ENCODE data around the gene MAP4. TPM values are rescaled to one million over a fixed set of nuclear protein-coding genes. Genes with fewer than 3 reads are reported as not detected.

Gene MAP4
- polyA plus RNA-seq, 2 of the 4 experiments (the other 2 are of a cell fraction), result 77.7 to 98.5 TPM

DNA sequence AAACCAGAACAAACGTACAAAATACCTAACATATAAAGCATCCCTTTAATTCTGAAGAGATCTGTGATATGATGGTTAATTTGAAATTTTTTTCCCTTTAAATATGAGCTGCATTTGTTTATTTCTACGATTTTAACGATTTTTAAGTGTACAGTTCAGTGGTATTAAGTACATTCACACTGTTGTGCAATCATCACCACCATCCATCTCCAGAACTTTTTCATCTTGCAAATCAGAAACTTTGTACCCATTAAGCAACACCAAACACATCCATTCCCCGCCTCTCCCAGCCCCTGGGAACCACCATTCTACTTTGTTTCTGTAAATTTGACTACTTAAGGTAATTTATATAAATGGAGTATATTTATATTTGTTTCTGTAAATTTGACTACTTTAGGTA is 51.5 kb downstream of the MAP4 start:
- H3K4me3 ChIP-seq, result no peak overlapping the region
- WGBS (ENCODE audit: missing lambda C conversion rate), result 76% methylated on average over 4 of the region's 4 CpGs
- TF ChIP-seq RNF2 (IDR thresholded peaks at IDR 0.05; ENCODE audit: borderline replicate concordance, low read depth) (no peak), MYC (IDR thresholded peaks at IDR 0.05; ENCODE audit: borderline replicate concordance, low read length) (no peak), TP53 (CRISPR knock-in tag; IDR thresholded peaks at IDR 0.05) (no peak), CEBPB (IDR thresholded peaks at IDR 0.05) (peak; percentile 10 to 42; a peak in 2 of 4 replicates), MAFK (IDR thresholded peaks at IDR 0.05; ENCODE audit: partially characterized antibody) (no peak)
- TF ChIP-seq, protein P1, sequence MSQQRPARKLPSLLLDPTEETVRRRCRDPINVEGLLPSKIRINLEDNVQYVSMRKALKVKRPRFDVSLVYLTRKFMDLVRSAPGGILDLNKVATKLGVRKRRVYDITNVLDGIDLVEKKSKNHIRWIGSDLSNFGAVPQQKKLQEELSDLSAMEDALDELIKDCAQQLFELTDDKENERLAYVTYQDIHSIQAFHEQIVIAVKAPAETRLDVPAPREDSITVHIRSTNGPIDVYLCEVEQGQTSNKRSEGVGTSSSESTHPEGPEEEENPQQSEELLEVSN (IDR thresholded peaks at IDR 0.05; ENCODE audit: borderline replicate concordance, low read depth), result no peak
- ChIA-PET POLR2A (no interaction called here), CTCF (no interaction called here)
- peaks cover 36% of the 10 kb centered on the region for H3K4me1 ChIP-seq
- DNase-seq (ENCODE audit: low read depth in 1 of 2, low spot score in 1 of 2) (no peak), FAIRE-seq (no peak), ATAC-seq (no peak)
- H3K4me2 ChIP-seq, result no peak overlapping the region
- no peak overlapping the region; a peak in 1 of 6 replicates for H3K27ac ChIP-seq
- H3K9me3 ChIP-seq, result no peaks in the 10 kb centered on the region

DNA sequence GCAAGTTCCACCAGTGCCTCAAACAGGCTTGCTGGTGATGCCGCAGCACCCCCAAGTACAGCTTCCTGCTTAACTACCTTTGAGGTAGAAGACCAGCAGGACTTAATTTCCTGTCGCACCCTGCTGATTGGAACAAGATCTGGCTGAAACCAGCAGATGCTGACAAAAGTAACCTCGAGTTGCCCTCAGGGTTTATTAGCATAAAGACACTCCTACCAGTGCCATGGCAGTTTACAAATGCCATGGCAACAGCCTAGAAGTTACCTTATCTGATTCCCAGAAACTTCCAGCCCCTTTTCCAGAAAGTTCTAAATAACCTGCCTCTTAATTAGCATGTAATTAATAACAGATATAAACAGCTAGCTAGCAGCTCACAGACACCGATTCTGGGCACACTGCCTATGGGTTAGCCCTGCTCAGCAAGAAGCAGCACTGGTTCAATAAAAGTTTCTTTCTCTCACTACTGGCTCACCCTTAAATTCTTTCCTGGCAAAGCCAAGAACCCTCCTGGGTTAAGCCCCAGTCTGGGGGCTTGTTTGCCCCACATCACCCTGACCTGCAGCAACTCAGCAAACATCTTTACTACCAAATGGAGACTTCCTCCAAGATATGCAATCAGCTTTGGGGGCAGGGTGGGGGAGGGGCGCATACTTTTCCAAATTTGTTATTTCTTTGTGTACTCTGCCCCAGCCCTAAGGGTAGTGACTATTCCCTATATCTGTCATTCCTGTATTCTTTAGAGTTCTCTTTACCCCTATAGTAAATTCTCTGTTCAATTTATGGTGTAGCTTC is 54.2 kb downstream of the MAP4 start:
- ATAC-seq (no peak; a peak in 1 of 6 replicates), FAIRE-seq (no peak), DNase-seq (ENCODE audit: low read depth in 1 of 2, low spot score in 1 of 2) (no peak)
- TF ChIP-seq, protein P2, sequence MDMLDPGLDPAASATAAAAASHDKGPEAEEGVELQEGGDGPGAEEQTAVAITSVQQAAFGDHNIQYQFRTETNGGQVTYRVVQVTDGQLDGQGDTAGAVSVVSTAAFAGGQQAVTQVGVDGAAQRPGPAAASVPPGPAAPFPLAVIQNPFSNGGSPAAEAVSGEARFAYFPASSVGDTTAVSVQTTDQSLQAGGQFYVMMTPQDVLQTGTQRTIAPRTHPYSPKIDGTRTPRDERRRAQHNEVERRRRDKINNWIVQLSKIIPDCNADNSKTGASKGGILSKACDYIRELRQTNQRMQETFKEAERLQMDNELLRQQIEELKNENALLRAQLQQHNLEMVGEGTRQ (IDR thresholded peaks at IDR 0.05), result no peak
- TF ChIP-seq NPAS2 (CRISPR knock-in tag; IDR thresholded peaks at IDR 0.05; ENCODE audit: borderline replicate concordance) (no peak), CBX8 (IDR thresholded peaks at IDR 0.05) (no peak)
- POLR2A ChIA-PET, result no interaction called here
- Histone ChIP-seq H3K27ac (no peak overlapping the region), H3K4me1 (peaks cover 36% of the 10 kb centered on the region), H3K4me3 (no peak overlapping the region), H3K9me3 (no peaks in the 10 kb centered on the region), H3K4me2 (peak overlapping the region; percentile 34; the same call in 1 of the 3 replicates)
- WGBS (ENCODE audit: missing lambda C conversion rate), result 63% methylated on average over 5 of the region's 5 CpGs
- CTCF ChIA-PET, result interaction anchor here (2.0 kb wide), 1 partner anchor 28 kb away, joined by 8 read pairs; no protein-coding TSS in a partner anchor

DNA sequence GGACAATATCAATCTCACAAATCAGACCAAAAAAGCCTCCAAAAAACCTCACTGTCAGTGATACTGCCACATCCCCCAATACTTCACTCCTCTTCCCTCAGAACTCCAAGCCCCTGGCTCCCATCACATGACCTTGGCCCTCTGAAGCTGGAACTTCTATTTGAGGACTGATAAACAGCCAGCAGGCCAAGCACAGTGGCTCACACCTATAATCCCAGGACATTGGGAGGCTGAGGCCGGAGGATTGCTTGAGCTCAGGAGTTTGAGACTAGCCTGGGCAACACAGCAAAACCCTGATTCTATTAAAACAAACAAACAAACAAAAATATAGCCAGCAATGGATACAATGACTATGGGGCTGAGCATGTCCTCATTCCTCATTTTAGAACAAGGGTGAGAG is 55.2 kb downstream of the MAP4 start:
- Histone ChIP-seq H3K4me3 (no peak overlapping the region), H3K27ac (no peak overlapping the region), H3K4me1 (peaks cover 36% of the 10 kb centered on the region), H3K4me2 (no peak overlapping the region), H3K9me3 (no peaks in the 10 kb centered on the region)
- FAIRE-seq, result no peak
- ChIA-PET POLR2A (no interaction called here), CTCF (interaction anchor here (2.0 kb wide), 1 partner anchor 29 kb away, joined by 8 read pairs; no protein-coding TSS in a partner anchor)
- WGBS (ENCODE audit: missing lambda C conversion rate), result 100% methylated on average over 1 of the region's 1 CpG
- TF ChIP-seq BHLHE40 (IDR thresholded peaks at IDR 0.05; ENCODE audit: low read depth, low read length) (no peak), HOXA7 (CRISPR knock-in tag; IDR thresholded peaks at IDR 0.05) (no peak), HEYL (CRISPR knock-in tag; IDR thresholded peaks at IDR 0.05) (no peak)
- TF ChIP-seq, protein P3, sequence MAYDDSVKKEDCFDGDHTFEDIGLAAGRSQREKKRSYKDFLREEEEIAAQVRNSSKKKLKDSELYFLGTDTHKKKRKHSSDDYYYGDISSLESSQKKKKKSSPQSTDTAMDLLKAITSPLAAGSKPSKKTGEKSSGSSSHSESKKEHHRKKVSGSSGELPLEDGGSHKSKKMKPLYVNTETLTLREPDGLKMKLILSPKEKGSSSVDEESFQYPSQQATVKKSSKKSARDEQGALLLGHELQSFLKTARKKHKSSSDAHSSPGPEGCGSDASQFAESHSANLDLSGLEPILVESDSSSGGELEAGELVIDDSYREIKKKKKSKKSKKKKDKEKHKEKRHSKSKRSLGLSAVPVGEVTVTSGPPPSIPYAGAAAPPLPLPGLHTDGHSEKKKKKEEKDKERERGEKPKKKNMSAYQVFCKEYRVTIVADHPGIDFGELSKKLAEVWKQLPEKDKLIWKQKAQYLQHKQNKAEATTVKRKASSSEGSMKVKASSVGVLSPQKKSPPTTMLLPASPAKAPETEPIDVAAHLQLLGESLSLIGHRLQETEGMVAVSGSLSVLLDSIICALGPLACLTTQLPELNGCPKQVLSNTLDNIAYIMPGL (CRISPR knock-in tag; IDR thresholded peaks at IDR 0.05; ENCODE audit: borderline replicate concordance), result no peak
- ATAC-seq, result no peak
- no peak for DNase-seq (ENCODE audit: low read depth in 1 of 2, low spot score in 1 of 2)

DNA sequence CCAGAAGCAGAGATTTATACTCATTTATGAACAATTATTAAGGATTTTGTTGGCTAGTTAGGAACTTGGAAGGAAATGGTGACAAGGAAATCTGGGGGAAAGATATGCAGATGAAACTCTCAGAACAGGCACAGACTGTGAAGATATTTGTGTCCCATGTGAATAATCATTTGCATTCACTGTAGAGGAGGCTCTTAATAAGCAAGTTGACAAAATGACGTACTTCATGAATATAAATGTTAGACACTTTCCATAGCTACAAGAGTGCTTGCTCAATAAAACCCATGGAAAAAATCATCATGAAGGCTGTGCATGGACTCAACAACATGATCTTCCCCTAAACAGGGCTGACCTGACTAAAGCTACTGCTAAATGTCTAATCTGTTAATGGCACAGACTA is 59.7 kb downstream of the MAP4 start:
- H3K4me1 ChIP-seq, result no peaks in the 10 kb centered on the region; the same call in 2 of the 3 replicates
- ChIA-PET CTCF (interaction anchor here (0.6 kb wide), 2 partner anchors 133 to 1467 kb away, joined by 3 to 5 read pairs; no protein-coding TSS in a partner anchor), POLR2A (no interaction called here)
- H3K9me3 ChIP-seq, result no peaks in the 10 kb centered on the region
- H3K27ac ChIP-seq, result no peak overlapping the region
- ATAC-seq, result no peak
- WGBS (ENCODE audit: missing lambda C conversion rate), result 90% methylated on average over 1 of the region's 1 CpG
- no peak for TF ChIP-seq HDAC2 (IDR thresholded peaks at IDR 0.05)
- TF ChIP-seq, protein P4, sequence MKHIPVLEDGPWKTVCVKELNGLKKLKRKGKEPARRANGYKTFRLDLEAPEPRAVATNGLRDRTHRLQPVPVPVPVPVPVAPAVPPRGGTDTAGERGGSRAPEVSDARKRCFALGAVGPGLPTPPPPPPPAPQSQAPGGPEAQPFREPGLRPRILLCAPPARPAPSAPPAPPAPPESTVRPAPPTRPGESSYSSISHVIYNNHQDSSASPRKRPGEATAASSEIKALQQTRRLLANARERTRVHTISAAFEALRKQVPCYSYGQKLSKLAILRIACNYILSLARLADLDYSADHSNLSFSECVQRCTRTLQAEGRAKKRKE (CRISPR knock-in tag; IDR thresholded peaks at IDR 0.05; ENCODE audit: low read depth), result no peak
- TF ChIP-seq, protein P5, sequence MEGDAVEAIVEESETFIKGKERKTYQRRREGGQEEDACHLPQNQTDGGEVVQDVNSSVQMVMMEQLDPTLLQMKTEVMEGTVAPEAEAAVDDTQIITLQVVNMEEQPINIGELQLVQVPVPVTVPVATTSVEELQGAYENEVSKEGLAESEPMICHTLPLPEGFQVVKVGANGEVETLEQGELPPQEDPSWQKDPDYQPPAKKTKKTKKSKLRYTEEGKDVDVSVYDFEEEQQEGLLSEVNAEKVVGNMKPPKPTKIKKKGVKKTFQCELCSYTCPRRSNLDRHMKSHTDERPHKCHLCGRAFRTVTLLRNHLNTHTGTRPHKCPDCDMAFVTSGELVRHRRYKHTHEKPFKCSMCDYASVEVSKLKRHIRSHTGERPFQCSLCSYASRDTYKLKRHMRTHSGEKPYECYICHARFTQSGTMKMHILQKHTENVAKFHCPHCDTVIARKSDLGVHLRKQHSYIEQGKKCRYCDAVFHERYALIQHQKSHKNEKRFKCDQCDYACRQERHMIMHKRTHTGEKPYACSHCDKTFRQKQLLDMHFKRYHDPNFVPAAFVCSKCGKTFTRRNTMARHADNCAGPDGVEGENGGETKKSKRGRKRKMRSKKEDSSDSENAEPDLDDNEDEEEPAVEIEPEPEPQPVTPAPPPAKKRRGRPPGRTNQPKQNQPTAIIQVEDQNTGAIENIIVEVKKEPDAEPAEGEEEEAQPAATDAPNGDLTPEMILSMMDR (IDR thresholded peaks at IDR 0.05), result no peak
- no peak for TF ChIP-seq POLR2AphosphoS2 (conservative IDR thresholded peaks at IDR 0.05; ENCODE audit: low read length)
- TF ChIP-seq, protein P6, sequence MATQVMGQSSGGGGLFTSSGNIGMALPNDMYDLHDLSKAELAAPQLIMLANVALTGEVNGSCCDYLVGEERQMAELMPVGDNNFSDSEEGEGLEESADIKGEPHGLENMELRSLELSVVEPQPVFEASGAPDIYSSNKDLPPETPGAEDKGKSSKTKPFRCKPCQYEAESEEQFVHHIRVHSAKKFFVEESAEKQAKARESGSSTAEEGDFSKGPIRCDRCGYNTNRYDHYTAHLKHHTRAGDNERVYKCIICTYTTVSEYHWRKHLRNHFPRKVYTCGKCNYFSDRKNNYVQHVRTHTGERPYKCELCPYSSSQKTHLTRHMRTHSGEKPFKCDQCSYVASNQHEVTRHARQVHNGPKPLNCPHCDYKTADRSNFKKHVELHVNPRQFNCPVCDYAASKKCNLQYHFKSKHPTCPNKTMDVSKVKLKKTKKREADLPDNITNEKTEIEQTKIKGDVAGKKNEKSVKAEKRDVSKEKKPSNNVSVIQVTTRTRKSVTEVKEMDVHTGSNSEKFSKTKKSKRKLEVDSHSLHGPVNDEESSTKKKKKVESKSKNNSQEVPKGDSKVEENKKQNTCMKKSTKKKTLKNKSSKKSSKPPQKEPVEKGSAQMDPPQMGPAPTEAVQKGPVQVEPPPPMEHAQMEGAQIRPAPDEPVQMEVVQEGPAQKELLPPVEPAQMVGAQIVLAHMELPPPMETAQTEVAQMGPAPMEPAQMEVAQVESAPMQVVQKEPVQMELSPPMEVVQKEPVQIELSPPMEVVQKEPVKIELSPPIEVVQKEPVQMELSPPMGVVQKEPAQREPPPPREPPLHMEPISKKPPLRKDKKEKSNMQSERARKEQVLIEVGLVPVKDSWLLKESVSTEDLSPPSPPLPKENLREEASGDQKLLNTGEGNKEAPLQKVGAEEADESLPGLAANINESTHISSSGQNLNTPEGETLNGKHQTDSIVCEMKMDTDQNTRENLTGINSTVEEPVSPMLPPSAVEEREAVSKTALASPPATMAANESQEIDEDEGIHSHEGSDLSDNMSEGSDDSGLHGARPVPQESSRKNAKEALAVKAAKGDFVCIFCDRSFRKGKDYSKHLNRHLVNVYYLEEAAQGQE (IDR thresholded peaks at IDR 0.05), result no peak
- no peak for TF ChIP-seq RARB (CRISPR knock-in tag; IDR thresholded peaks at IDR 0.05)
- no peak for FAIRE-seq
- H3K4me2 ChIP-seq, result no peak overlapping the region
- no peak for DNase-seq (ENCODE audit: low read depth in 1 of 2, low spot score in 1 of 2)
- no peak overlapping the region for H3K4me3 ChIP-seq

Measured in A549 (cell line).